SK-N-SH treated with all-trans-retinoic acid at 6 μM for 48 hours (cell line): ENCODE results near the gene DGKI.

Experiments
- ATAC-seq: fragments of 200-7000 bp; cut with Tn5 transposase; 3 replicates; pipeline ENCODE4 v1.9.1; 2020; ENCODE audit warnings: mild to moderate bottlenecking, moderate library complexity
- ARNTL ChIP-seq: fragments of 450-650 bp; formaldehyde crosslinking; IDR thresholded peaks from 2 replicates; pipeline ENCODE4 v1.5.0; 2020; ENCODE audit warnings: low read depth, mild to moderate bottlenecking, moderate library complexity, borderline replicate concordance
- CREB5 ChIP-seq: fragments of 250-450 bp; sonication (Bioruptor Pico); IDR thresholded peaks from 2 replicates; pipeline ENCODE4 v1.5.1; 2020; ENCODE audit warnings: low read depth, mild to moderate bottlenecking, moderate library complexity
- CSDC2 ChIP-seq: fragments of 250-450 bp; sonication (Bioruptor Pico); IDR thresholded peaks from 2 replicates; pipeline ENCODE4 v1.5.0; 2020; ENCODE audit warnings: mild to moderate bottlenecking, moderate library complexity
- ESRRG ChIP-seq: fragments of 250-450 bp; sonication (Bioruptor Pico); IDR thresholded peaks from 2 replicates; pipeline ENCODE4 v1.6.1; 2021; ENCODE audit warnings: mild to moderate bottlenecking
- GLIS3 ChIP-seq: fragments of 250-450 bp; sonication (Bioruptor Pico); IDR thresholded peaks from 2 replicates; pipeline ENCODE4 v1.5.0; 2020; ENCODE audit warnings: mild to moderate bottlenecking, moderate library complexity
- ISL1 ChIP-seq: fragments of 250-450 bp; sonication (Bioruptor Pico); IDR thresholded peaks from 2 replicates; pipeline ENCODE4 v2.1.2; 2022; ENCODE audit warnings: mild to moderate bottlenecking, moderate library complexity
- PATZ1 ChIP-seq: fragments of 250-450 bp; sonication (Bioruptor Pico); IDR thresholded peaks from 2 replicates; pipeline ENCODE4 v1.8.0; 2020; ENCODE audit warnings: mild to moderate bottlenecking, moderate library complexity, borderline replicate concordance
- POU6F1 ChIP-seq: fragments of 250-450 bp; sonication (Bioruptor Pico); IDR thresholded peaks from 2 replicates; pipeline ENCODE4 v1.8.0; 2021; ENCODE audit warnings: low read depth, mild to moderate bottlenecking, moderate library complexity, borderline replicate concordance
- PPARA ChIP-seq: fragments of 250-450 bp; sonication (Bioruptor Pico); IDR thresholded peaks from 2 replicates; pipeline ENCODE4 v1.5.0; 2020; ENCODE audit warnings: mild to moderate bottlenecking, borderline replicate concordance
- RARB ChIP-seq: fragments of 250-450 bp; sonication (Bioruptor Pico); IDR thresholded peaks from 2 replicates; pipeline ENCODE4 v1.8.0; 2021; ENCODE audit warnings: mild to moderate bottlenecking, moderate library complexity
- SNAI2 ChIP-seq: fragments of 250-450 bp; sonication (Bioruptor Pico); IDR thresholded peaks from 2 replicates; pipeline ENCODE4 v1.5.0; 2020; ENCODE audit warnings: mild to moderate bottlenecking, moderate library complexity
- TCF4 ChIP-seq: fragments of 250-450 bp; sonication (Bioruptor Pico); IDR thresholded peaks from 2 replicates; pipeline ENCODE4 v1.8.0; 2021; ENCODE audit warnings: mild to moderate bottlenecking, moderate library complexity, borderline replicate concordance
- TOX ChIP-seq: fragments of 250-450 bp; sonication (Bioruptor Pico); IDR thresholded peaks from 2 replicates; pipeline ENCODE4 v1.8.0; 2021; ENCODE audit warnings: mild to moderate bottlenecking, moderate library complexity, borderline replicate concordance
- TSHZ2 ChIP-seq: fragments of 250-450 bp; sonication (Bioruptor Pico); IDR thresholded peaks from 2 replicates; pipeline ENCODE4 v1.5.0; 2020; ENCODE audit warnings: mild to moderate bottlenecking, moderate library complexity
- ZC3H10 ChIP-seq: fragments of 250-450 bp; sonication (Bioruptor Pico); IDR thresholded peaks from 2 replicates; pipeline ENCODE4 v1.5.1; 2021; ENCODE audit warnings: mild to moderate bottlenecking, moderate library complexity
- ZFP3 ChIP-seq: fragments of 250-450 bp; sonication (Bioruptor Pico); IDR thresholded peaks from 2 replicates; pipeline ENCODE4 v1.5.0; 2020; ENCODE audit warnings: mild to moderate bottlenecking, moderate library complexity
- ZFP30 ChIP-seq: fragments of 450-650 bp; formaldehyde crosslinking; IDR thresholded peaks from 2 replicates; pipeline ENCODE4 v1.5.0; 2022; ENCODE audit warnings: mild to moderate bottlenecking, moderate library complexity
- ZNF565 ChIP-seq: fragments of 450-650 bp; formaldehyde crosslinking; conservative IDR thresholded peaks from 2 replicates; pipeline ENCODE4 v1.5.0; 2020; ENCODE audit warnings: low read depth, mild to moderate bottlenecking, moderate library complexity
- ZNF70 ChIP-seq: fragments of 450-650 bp; formaldehyde crosslinking; IDR thresholded peaks from 2 replicates; pipeline ENCODE4 v1.5.0; 2020; ENCODE audit warnings: mild to moderate bottlenecking, moderate library complexity
- ZNF8 ChIP-seq: fragments of 450-650 bp; formaldehyde crosslinking; IDR thresholded peaks from 2 replicates; pipeline ENCODE4 v1.5.0; 2020; ENCODE audit warnings: mild to moderate bottlenecking, moderate library complexity

DGKI gene

GRCh38 chr7:137891016-137891655, 44.4 kb upstream of the DGKI start:
- no peak for TF ChIP-seq SNAI2
- no peak for TF ChIP-seq PATZ1 (CRISPR knock-in tag)
- no peak for TF ChIP-seq GLIS3 (CRISPR knock-in tag)
- TF ChIP-seq TCF4 (CRISPR knock-in tag): no peak
- TF ChIP-seq ARNTL: no peak
- no peak for TF ChIP-seq ZNF70
- no peak for TF ChIP-seq PPARA (CRISPR knock-in tag)
- no peak for TF ChIP-seq TOX
- no peak for TF ChIP-seq ZNF8
- no peak for TF ChIP-seq CREB5
- no peak for TF ChIP-seq ZC3H10 (CRISPR knock-in tag)
- TF ChIP-seq ESRRG (CRISPR knock-in tag): no peak
- no peak for TF ChIP-seq TSHZ2
- no peak for TF ChIP-seq RARB (CRISPR knock-in tag)
- TF ChIP-seq POU6F1 (CRISPR knock-in tag): no peak
- no peak for TF ChIP-seq ZNF565
- no peak for TF ChIP-seq ISL1 (CRISPR knock-in tag)

GRCh38 chr7:137890449-137890921, 43.7 kb upstream of the DGKI start:
- ATAC-seq: no peak
- TF ChIP-seq PATZ1 (CRISPR knock-in tag) (no peak), POU6F1 (CRISPR knock-in tag) (no peak), TSHZ2 (no peak), CREB5 (no peak), RARB (CRISPR knock-in tag) (no peak), PPARA (CRISPR knock-in tag) (no peak), ARNTL (no peak), CSDC2 (no peak), ISL1 (CRISPR knock-in tag) (no peak), ZFP30 (CRISPR knock-in tag) (no peak), ESRRG (CRISPR knock-in tag) (no peak), ZFP3 (no peak)

More at GRCh38 chr7:137891016-137891655, 44.4 kb upstream of the DGKI start:
- ATAC-seq: no peak
